Neutrophil (primary cell): ENCODE measurements around the gene ADCY3.

Experiments
- H3K27ac ChIP-seq: fragments of 200-600 bp; sonication (generic); 2 replicates; pipeline ENCODE4 v1.5.1; 2016; ENCODE audit warnings: mild to moderate bottlenecking, moderate library complexity
- H3K27me3 ChIP-seq: fragments of 200-600 bp; sonication (generic); 2 replicates; pipeline ENCODE4 v1.6.0; 2016; ENCODE audit warnings: mild to moderate bottlenecking
- H3K36me3 ChIP-seq: fragments of 200-600 bp; sonication (generic); 2 replicates; pipeline ENCODE4 v1.5.1; 2017
- H3K4me1 ChIP-seq, 2 experiments: fragments of 200-600 bp in 1 of 2; sonication (generic) in 1 of 2; 1 replicate in 1 of 2; 2 replicates in 1 of 2; pipeline versions ENCODE4 v1.5.1 to v1.6.1; 2013 to 2016; ENCODE audit warnings: low read depth in 1 of 2, low read length in 1 of 2, mild to moderate bottlenecking in 1 of 2, moderate library complexity in 1 of 2; ENCODE audit not compliant: control insufficient read depth in 1 of 2, insufficient read depth in 1 of 2
- H3K4me3 ChIP-seq, 2 experiments: fragments of 200-600 bp in 1 of 2; sonication (generic) in 1 of 2; 1 replicate in 1 of 2; 2 replicates in 1 of 2; pipeline ENCODE4 v1.5.1; 2013 to 2016; ENCODE audit warnings: low read depth in 1 of 2, low read length in 1 of 2, mild to moderate bottlenecking in 1 of 2, moderate library complexity in 1 of 2
- H3K9me3 ChIP-seq: fragments of 200-600 bp; sonication (generic); 2 replicates; pipeline ENCODE4 v1.5.1; 2016
- CTCF ChIP-seq: fragments of 200-600 bp; sonication (generic); IDR thresholded peaks from 2 replicates; pipeline ENCODE4 v1.5.1; 2016; ENCODE audit warnings: antibody characterized with exemption

Gene ADCY3

DNA sequence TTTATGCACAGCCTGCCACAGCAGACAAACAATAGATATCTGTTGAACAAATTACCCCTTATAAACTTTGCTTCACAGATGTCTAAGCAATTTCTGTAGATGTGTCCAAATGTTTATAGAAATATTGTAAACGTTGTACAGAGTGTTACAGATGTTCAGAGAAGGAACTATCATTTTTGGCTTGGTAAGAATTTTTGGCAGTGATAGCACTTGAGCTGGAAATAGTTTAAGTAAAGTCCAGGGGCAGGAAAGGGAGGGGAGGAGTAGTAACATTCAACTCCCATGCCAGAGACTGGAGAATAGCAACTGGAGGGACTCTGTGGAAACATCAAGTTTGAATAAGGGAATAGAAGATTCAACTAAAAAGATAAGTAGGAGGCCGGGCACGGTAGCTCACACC, 131.2 kb downstream of the ADCY3 start:
- H3K4me3 ChIP-seq: no peak overlapping the region
- H3K9me3 ChIP-seq: no peaks in the 10 kb centered on the region
- H3K27me3 ChIP-seq: no peaks in the 10 kb centered on the region
- H3K4me1 ChIP-seq: peaks cover 13 to 14% of the 10 kb centered on the region in 2 experiments
- no peak for TF ChIP-seq CTCF
- H3K27ac ChIP-seq: no peak overlapping the region
- no peaks in the 10 kb centered on the region for H3K36me3 ChIP-seq

- no peak for TF ChIP-seq CTCF
- Histone ChIP-seq H3K36me3 (no peaks in the 10 kb centered on the region), H3K27me3 (no peaks in the 10 kb centered on the region), H3K9me3 (no peaks in the 10 kb centered on the region), H3K4me3 (no peak overlapping the region), H3K4me1 (peaks cover 6% of the 10 kb centered on the region in 2 experiments), H3K27ac (no peak overlapping the region)
Observed at GRCh38 chr2:24787532-24787931, 132.5 kb downstream of the ADCY3 start.

- no peaks in the 10 kb centered on the region for H3K27me3 ChIP-seq
- no peak overlapping the region for H3K4me3 ChIP-seq
- TF ChIP-seq CTCF: no peak
- no peaks in the 10 kb centered on the region for H3K4me1 ChIP-seq
- no peak overlapping the region for H3K27ac ChIP-seq
- no peaks in the 10 kb centered on the region for H3K36me3 ChIP-seq
- no peaks in the 10 kb centered on the region for H3K9me3 ChIP-seq
Observed at GRCh38 chr2:24785671-24786321, 134.2 kb downstream of the ADCY3 start.

DNA sequence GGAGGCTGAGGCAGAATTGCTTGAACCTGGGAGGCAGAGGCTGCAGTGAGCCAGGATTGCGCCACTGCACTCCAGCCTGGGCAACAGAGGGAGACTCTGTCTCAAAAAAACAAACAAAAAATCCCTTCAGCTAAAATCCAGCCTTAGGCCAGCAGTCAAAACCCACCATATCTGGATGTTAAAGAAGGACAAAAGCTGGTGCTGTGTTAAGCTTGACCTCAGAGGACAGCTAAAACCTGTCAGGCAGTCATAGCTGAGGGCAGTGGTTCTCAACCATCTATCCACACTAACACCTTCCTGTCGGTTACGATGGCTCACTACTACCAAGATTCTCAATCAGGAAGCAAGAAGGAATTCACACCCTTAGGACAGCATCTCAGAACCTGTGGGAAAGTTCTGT, 136.4 kb downstream of the ADCY3 start:
- TF ChIP-seq CTCF: no peak
- H3K27ac ChIP-seq: no peak overlapping the region
- no peaks in the 10 kb centered on the region for H3K27me3 ChIP-seq
- no peaks in the 10 kb centered on the region for H3K36me3 ChIP-seq
- peaks cover 6 to 9% of the 10 kb centered on the region in 2 experiments for H3K4me1 ChIP-seq
- H3K9me3 ChIP-seq: no peaks in the 10 kb centered on the region
- H3K4me3 ChIP-seq: no peak overlapping the region

DNA sequence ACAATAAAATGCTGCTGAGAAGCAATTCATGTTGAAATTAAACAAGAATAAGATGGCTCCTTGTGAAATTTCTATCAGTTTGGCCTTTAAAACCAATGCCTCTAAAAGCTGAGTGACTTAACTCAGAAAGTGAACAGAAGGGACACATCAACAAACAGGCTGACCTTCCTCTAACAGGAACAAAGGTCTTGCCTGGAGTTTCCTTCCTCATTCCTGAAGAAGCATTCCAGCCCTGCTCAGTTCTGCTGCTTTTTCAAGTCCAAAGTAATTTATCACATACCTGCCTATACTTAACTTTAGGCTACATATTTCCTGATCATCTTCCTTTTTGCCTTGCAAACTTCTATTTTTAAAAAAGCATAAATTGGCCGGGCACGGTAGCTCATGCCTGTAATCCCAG, 140.9 kb downstream of the ADCY3 start:
- Histone ChIP-seq H3K27me3 (no peaks in the 10 kb centered on the region), H3K4me1 (peaks cover 6 to 9% of the 10 kb centered on the region in 2 experiments), H3K4me3 (no peak overlapping the region), H3K9me3 (no peaks in the 10 kb centered on the region), H3K27ac (no peak overlapping the region), H3K36me3 (no peaks in the 10 kb centered on the region)
- TF ChIP-seq CTCF: no peak
